Endodermal cell (in vitro differentiated cells): ENCODE results near the gene LAMTOR4. TPM values are rescaled to one million over a fixed set of nuclear protein-coding genes. Genes with fewer than 3 reads are reported as not detected.
"Not testable (repeated sequence)": the region's sequence is repeated elsewhere in the genome, so short reads cannot be mapped to it uniquely, and the experiment has no call there.

Experiments
- DNase-seq: peaks from one replicate; pipeline ENCODE4 v3.0.0-alpha.2; 2017
- H3K27ac ChIP-seq: 2 replicates; pipeline ENCODE4 v1.5.1; 2013; ENCODE audit warnings: mild to moderate bottlenecking, low read depth, low read length, moderate library complexity
- H3K27me3 ChIP-seq: 2 replicates; pipeline ENCODE4 v1.6.1; 2013; ENCODE audit warnings: mild to moderate bottlenecking, low read length, moderate library complexity; ENCODE audit not compliant: insufficient read depth, control insufficient read depth, poor library complexity, severe bottlenecking
- H3K36me3 ChIP-seq: 2 replicates; pipeline ENCODE4 v1.7.0; 2013; ENCODE audit warnings: mild to moderate bottlenecking, low read length, moderate library complexity; ENCODE audit not compliant: control insufficient read depth, insufficient read depth
- H3K4me1 ChIP-seq: one replicate; pipeline ENCODE4 v1.7.0; 2013; ENCODE audit warnings: low read length; ENCODE audit not compliant: control insufficient read depth, insufficient read depth
- H3K4me3 ChIP-seq: 2 replicates; pipeline ENCODE4 v1.5.1; 2013; ENCODE audit warnings: mild to moderate bottlenecking, low read length, moderate library complexity
- H3K9ac ChIP-seq: 2 replicates; pipeline ENCODE4 v1.6.1; 2013; ENCODE audit warnings: mild to moderate bottlenecking, low read length, moderate library complexity; ENCODE audit not compliant: poor library complexity, severe bottlenecking; ENCODE audit errors: extremely low read depth
- H3K9me3 ChIP-seq: 2 replicates; pipeline ENCODE4 v1.6.1; 2013; ENCODE audit warnings: mild to moderate bottlenecking, low read length, moderate library complexity; ENCODE audit not compliant: control insufficient read depth
- H3K27ac Mint-ChIP-seq: 2 replicates; pipeline ENCODE4 v1.8.0; 2020; ENCODE audit warnings: mixed read lengths
- H3K27me3 Mint-ChIP-seq: 2 replicates; pipeline ENCODE4 v1.8.0; 2021; ENCODE audit warnings: mild to moderate bottlenecking, mixed read lengths; ENCODE audit not compliant: insufficient read depth
- H3K36me3 Mint-ChIP-seq: 2 replicates; pipeline ENCODE4 v1.8.0; 2020; ENCODE audit warnings: low read depth, mixed read lengths
- H3K4me1 Mint-ChIP-seq: 2 replicates; pipeline ENCODE4 v1.8.0; 2020; ENCODE audit warnings: mixed read lengths
- H3K4me3 Mint-ChIP-seq: 2 replicates; pipeline ENCODE4 v1.8.0; 2020; ENCODE audit warnings: mild to moderate bottlenecking, moderate library complexity, mixed read lengths
- H3K9me3 Mint-ChIP-seq: 2 replicates; pipeline ENCODE4 v1.8.0; 2020; ENCODE audit warnings: mild to moderate bottlenecking, mixed read lengths
- CTCF ChIP-seq: fragments of 200-600 bp; sonication (generic); conservative IDR thresholded peaks from 2 replicates; pipeline ENCODE4 v1.5.0; 2021; ENCODE audit warnings: antibody characterized with exemption, mild to moderate bottlenecking
- WGBS, 2 experiments: methylation state at CpG; one replicate each; pipeline versions ENCODE4 v1.1.5 to v1.1.7; 2013; ENCODE audit warnings: missing lambda C conversion rate in 2 of 2, mixed read lengths in 1 of 2; ENCODE audit not compliant: insufficient coverage in 1 of 2, insufficient read length in 1 of 2; 5-methylcytosine and 5-hydroxymethylcytosine counted together
- total RNA-seq, 2 donors: library from RNA; stranded (reverse); fragmentation: NEBNext Ultra II Directional in 1 of 2; extraction: Animal tissue kit (Norgen Biotek cat#: 25700) in 1 of 2; gene quantifications; 2 replicates in 1 of 2; 3 replicates in 1 of 2; pipeline ENCODE4 v1.2.1, GENCODE V29; 2021

LAMTOR4 gene
- total RNA-seq, 2 donors from 2014 or later = 155 to 188 TPM

- H3K36me3 Mint-ChIP-seq, H3K4me3 Mint-ChIP-seq, H3K27ac Mint-ChIP-seq, H3K9ac ChIP-seq, H3K4me3 ChIP-seq, H3K9me3 ChIP-seq, DNase-seq, H3K27ac ChIP-seq, H3K9me3 Mint-ChIP-seq, H3K36me3 ChIP-seq, H3K27me3 ChIP-seq, H3K4me1 Mint-ChIP-seq, H3K4me1 ChIP-seq: not testable (repeated sequence)
- peaks cover 46% of the 10 kb centered on the region for H3K27me3 Mint-ChIP-seq
- 87 to 100% methylated on average over 1 to 6 of the region's 6 CpGs for WGBS, 2 experiments
Measured at GRCh38 chr7:100182616-100183015, 33.9 kb downstream of the LAMTOR4 start.

- H3K4me1 Mint-ChIP-seq, H3K4me3 ChIP-seq, H3K27ac ChIP-seq, H3K4me3 Mint-ChIP-seq, H3K27ac Mint-ChIP-seq, H3K4me1 ChIP-seq, H3K27me3 ChIP-seq, H3K9me3 Mint-ChIP-seq, H3K36me3 Mint-ChIP-seq, H3K9me3 ChIP-seq, DNase-seq, H3K36me3 ChIP-seq, H3K9ac ChIP-seq: not testable (repeated sequence)
- WGBS, 2 experiments = 93 to 96% methylated on average over 5 to 6 of the region's 6 CpGs
- H3K27me3 Mint-ChIP-seq = peaks cover 41% of the 10 kb centered on the region
Measured at GRCh38 chr7:100183090-100183489, 34.4 kb downstream of the LAMTOR4 start.

GRCh38 chr7:100185726-100186125 lies 37.0 kb downstream of the LAMTOR4 start:
- Histone ChIP-seq H3K36me3 (no peaks in the 10 kb centered on the region), H3K9ac (no peak overlapping the region), H3K27ac (no peak overlapping the region), H3K4me1 (no peaks in the 10 kb centered on the region), H3K27me3 (no peaks in the 10 kb centered on the region), H3K4me3 (no peak overlapping the region), H3K9me3 (no peaks in the 10 kb centered on the region)
- TF ChIP-seq CTCF = no peak
- no peak overlapping the region for H3K4me3 Mint-ChIP-seq
- DNase-seq = no peak
- H3K9me3 Mint-ChIP-seq = no peaks in the 10 kb centered on the region
- peaks cover 24% of the 10 kb centered on the region for H3K27me3 Mint-ChIP-seq
- H3K36me3 Mint-ChIP-seq = no peaks in the 10 kb centered on the region
- no peak overlapping the region for H3K27ac Mint-ChIP-seq
- H3K4me1 Mint-ChIP-seq = peaks cover 7% of the 10 kb centered on the region
- WGBS, 2 experiments = 78 to 84% methylated on average over 2 of the region's 2 CpGs

GRCh38 chr7:100189061-100189460 lies 40.3 kb downstream of the LAMTOR4 start:
- no peaks in the 10 kb centered on the region for H3K4me1 ChIP-seq
- H3K27ac Mint-ChIP-seq = no peak overlapping the region
- WGBS, 2 experiments = 88 to 100% methylated on average over 2 to 3 of the region's 3 CpGs

More at GRCh38 chr7:100189061-100189460, 40.3 kb downstream of the LAMTOR4 start:
- Histone ChIP-seq H3K4me3 (no peak overlapping the region), H3K36me3 (no peaks in the 10 kb centered on the region), H3K9me3 (no peaks in the 10 kb centered on the region), H3K27ac (no peak overlapping the region), H3K9ac (no peak overlapping the region), H3K27me3 (no peaks in the 10 kb centered on the region)
- no peak overlapping the region for H3K4me3 Mint-ChIP-seq
- peaks cover 26% of the 10 kb centered on the region for H3K27me3 Mint-ChIP-seq
- H3K36me3 Mint-ChIP-seq = no peaks in the 10 kb centered on the region
- no peaks in the 10 kb centered on the region for H3K9me3 Mint-ChIP-seq
- DNase-seq = no peak
- TF ChIP-seq CTCF = peak; percentile 52
- peaks cover 2% of the 10 kb centered on the region for H3K4me1 Mint-ChIP-seq
